Activated CD8-positive, alpha-beta memory T cell treated with anti-CD3 and anti-CD28 coated beads, Interleukin-2, amount 50 U/mL, for 48 hours (primary cell): ENCODE data around the gene HPCA.
"Not testable (repeated sequence)": the region's sequence is repeated elsewhere in the genome, so short reads cannot be mapped to it uniquely, and the experiment has no call there.

Experiments used
- DNase-seq: peaks from one replicate; pipeline ENCODE4 v3.0.0-alpha.2; 2020

The HPCA gene

DNA sequence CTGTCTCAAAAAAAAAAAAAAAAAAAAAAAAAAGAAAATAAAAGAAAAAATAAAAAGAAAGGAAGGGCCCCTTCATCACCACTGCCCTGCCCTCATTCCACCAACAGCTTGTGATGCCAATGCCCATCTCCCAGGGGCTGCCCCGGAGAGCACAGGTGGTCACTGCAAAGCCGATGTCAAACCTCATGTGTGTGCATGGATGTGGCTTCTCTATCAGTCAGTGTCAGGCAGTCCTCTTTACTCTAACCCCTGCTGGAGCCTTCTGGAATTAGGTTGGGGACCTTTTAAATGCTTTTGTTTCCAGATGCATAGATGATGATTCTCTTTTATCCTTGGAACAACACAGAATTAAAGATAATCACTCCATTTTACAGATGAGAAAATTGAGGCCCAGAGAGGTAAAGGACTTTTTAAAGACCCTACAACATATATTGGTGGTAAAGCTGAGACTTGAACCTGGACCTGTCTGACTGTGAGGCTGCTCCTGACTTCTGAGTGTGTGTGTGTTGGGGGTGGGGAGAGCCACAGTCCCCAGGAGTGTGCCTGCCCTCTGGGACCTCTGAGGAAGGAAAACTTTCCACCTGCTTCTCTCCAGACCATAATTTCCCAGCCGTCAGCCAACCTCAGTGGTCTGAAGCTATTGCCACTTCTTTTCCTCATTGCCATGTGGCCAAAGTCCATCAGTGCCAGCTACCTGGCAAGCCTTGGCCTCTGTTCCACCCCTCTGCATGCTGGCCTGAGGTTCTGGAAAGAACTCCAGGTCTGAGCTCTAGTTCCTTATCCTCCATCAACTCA, 17.9 kb downstream of the HPCA start:
- no peak for DNase-seq

DNA sequence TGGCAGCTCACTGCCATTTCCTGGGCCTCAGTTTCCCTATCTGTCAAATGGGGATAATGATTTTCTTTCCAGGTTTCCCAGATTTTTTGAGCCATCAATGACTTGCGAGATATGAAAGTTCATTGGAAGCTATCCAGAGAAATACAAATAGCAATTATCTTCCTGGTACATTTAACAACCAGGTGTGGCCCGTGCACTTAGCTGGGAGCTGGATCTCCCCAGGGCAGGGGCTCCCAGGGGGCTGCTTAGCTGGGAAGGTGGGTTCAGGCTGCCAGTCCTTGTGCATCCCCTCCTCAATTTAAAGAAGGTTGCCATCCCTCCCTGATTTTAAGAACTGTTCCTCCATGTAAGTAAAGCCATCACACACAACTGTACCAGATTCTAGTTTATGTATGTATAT, 18.5 kb downstream of the HPCA start:
- no peak for DNase-seq

DNA sequence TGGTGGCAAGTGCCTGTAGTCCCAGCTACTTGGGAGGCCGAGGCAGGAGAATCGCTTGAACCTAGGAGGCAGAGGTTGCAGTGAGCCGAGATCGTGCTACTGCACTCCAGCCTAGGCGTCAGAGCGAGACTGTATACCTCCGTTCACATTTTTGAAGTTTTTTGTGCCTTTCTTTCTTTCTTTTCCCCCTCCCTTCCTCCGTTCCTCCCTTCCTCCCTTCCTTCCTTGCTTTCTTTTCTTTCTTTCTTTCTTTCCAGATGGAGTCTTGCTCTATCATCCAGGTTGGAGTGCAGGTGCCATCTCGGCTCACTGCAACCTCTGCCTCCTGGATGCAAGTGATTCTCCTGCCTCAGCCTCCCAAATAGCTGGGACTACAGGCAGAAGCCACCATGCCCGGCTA, 19.3 kb downstream of the HPCA start:
- DNase-seq, result not testable (repeated sequence)

DNA sequence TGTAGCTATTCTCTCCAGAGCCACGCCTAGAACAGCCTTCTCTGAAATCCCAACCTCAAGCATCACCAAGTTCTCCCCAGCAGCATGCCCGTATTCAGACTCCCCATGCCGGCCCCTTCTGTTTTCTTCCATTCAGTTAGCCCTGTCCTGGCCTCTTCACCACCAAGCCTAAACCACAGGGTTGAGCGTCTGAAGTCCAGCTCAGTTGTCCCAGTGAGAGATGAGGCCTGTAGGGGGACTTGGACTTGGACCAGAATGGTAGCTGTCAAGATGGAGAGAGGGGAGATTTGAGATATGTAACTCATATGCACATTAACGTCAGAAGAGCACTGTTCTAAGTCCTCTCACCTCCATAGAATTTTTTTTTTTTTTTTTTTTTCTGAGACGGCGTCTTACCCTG, 20.4 kb downstream of the HPCA start:
- no peak for DNase-seq

DNA sequence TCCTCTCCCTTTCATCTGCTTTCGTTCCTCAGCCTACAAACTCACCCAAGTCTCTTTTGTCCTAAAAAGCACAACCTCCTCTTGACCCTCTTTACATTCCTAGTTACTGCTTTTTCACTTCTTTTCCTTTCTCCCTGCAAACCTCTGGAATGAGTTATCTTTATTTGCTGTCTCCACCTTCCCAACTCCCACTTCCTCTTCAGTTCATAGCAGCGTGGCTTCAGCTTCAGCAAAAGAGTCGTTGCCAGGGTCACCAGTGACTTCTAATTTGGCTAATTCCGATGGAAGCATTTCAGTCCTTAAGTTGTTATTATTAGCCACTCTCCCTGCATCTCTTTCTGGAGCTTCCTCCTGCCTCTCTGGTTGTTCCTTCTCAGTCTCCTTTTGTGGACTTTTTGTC, 21.1 kb downstream of the HPCA start:
- DNase-seq, result no peak

GRCh38 chr1:32910319-32910718, 24.0 kb downstream of the HPCA start:
- DNase-seq, result no peak

GRCh38 chr1:32915766-32916706, 29.7 kb downstream of the HPCA start:
- no peak for DNase-seq

DNA sequence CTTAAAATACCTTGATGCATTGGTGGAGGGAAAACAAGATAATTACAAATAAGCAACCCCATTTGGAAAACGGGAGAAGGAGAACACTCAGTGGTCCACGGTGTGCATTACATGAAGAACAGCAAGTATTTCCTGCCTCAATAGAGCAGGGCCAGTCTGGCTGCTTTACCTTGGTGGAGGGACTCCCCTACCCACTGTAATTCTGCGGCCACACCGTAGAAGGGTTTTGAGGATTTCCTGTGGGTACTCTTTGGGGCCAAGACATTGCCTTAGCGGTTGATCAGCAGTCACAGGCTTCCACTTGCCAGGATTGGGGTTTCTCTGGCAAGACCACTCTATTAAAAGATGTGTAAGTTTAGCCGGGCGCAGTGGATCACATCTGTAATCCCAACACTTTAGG, 31.2 kb downstream of the HPCA start:
- DNase-seq, result no peak

- DNase-seq, result no peak
Observed at GRCh38 chr1:32918179-32918578, 31.9 kb downstream of the HPCA start.

DNA sequence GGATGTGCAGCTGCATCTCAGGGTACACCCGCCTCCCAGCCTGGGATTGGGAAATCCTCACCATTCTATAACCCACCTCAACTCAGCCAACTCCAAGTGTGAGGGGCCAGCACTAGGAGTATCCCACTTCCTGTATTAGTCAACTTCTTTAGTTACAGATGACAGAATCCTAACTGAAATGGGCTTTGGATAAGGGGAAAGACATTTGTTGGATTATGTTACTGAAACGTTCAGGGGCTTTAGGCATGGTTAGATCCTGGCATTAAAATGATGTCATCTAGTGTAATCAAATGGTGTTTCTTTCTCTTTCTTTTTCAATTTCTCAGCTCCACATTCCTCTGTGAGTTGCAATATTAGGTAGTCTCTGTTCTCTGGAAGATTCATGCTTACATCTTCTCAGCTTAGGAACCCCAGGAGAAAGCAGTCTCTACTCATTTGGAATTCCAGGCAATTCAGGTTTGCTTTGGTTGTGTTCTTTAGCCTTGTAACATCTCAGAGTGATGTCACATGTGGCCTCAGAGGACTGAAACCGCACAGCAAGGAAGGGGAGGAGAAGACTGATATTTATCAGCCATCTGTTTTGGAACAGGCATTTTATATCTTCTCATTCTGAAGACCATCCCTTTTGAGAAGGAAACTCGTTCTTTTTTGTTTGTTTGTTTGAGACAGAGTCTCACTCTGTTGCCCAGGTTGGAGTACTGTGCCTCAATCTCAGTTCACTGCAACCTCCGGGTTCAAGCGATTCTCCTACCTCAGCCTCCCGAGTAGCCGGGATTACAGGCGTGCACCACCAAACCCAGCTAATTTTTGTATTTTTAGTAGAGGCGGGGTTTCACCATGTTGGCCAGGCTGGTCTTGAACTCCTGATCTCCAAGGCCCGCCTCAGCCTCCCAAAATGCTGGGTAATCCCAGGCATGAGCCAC, 33.8 kb downstream of the HPCA start:
- no peak for DNase-seq

DNA sequence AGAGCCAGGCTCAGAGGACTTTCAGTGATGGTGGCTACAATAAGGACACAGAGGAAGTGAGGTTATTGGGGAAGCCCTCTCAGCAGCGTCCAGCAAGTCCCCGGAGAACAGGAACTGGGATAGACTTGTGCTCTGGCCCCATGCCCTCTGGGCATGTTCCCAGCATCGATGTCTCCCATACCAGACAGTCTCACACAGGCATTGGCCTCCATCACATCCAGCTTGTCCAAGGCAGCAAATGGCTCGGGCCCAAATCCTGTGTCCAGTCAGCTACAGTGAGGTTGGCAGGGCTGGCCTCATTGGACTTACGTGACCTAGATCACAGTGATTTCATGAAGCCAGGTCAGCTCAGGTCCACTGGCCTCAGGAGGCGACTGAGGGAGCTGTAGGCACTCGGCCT, 34.5 kb downstream of the HPCA start:
- DNase-seq, result no peak

GRCh38 chr1:32924881-32925344, 38.6 kb downstream of the HPCA start:
- no peak for DNase-seq

DNA sequence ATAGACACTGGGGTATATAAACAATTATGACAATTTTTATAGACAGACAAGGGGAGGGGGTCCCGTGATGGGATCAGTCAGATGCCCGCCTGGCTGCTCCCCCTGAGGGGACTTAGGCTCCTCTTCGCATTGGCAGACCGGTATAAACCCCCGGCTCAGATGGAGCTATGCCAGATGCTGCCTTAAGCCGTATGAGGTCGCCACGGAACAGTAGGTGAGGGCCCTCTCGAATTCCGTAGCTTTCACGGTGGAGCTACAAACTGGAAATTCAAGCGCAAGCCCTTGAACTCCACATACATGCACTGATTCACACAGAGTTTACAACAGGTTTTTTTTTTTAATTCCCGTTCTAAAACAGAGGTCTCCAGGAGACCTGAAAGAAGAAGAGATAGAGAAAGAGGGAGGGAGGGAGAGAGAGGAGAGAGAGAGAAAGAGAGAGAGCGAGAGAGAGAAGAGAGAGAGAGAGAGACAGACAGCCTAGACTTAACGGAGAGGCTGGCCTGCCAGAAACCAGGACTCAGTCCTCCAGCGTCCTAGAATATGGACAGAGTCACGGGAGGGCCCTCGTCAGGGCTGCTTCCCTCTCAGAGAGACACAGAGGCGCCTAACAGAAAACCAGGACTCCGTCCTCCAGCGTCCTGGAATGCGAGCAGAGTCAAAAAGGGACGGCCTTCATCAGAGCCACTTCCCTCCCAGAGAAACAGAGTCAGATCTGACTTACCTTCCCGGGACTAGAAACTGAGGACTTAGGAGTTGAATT, 39.3 kb downstream of the HPCA start:
- no peak for DNase-seq

- no peak for DNase-seq
Observed at GRCh38 chr1:32926562-32926961, 40.3 kb downstream of the HPCA start.

- no peak for DNase-seq
Observed at GRCh38 chr1:32927441-32927840, 41.1 kb downstream of the HPCA start.

DNA sequence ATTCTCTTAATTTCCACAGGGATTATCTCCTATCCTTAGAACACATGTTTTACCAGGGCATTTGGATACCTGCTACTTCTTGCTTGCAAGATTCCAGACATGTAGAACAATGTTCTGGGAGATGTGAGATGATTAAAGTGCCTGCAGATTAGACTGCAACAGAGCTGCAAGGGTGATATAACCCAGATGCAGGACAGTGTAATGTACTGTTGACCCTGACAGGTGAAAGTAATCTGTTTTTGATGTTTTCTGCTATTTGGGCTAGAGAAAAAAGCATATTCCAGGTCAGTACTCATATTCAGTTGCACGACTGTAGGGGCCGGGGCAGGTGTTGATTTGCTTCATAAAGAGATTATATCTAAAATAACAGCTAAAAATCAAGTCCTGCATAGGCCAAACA, 42.0 kb downstream of the HPCA start:
- DNase-seq, result no peak

DNA sequence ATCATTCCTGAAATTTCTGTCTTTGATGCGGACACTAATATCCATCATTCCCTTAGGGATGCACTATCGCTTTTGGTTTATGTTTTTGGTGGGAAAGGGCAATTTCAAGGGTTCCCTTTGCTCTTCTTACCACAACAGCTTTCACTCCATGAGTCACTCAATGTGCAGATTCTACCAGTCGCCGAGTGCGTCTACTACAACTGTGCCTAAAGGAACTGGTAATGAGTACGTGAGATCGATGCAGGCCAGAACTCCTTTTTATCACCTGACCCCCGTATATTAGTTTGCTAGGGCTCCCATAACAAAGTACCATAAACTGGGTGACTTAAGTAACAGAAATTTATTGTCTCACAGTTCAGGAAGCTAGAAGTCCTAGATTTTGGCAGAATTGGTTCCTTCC, 42.4 kb downstream of the HPCA start:
- DNase-seq, result no peak

DNA sequence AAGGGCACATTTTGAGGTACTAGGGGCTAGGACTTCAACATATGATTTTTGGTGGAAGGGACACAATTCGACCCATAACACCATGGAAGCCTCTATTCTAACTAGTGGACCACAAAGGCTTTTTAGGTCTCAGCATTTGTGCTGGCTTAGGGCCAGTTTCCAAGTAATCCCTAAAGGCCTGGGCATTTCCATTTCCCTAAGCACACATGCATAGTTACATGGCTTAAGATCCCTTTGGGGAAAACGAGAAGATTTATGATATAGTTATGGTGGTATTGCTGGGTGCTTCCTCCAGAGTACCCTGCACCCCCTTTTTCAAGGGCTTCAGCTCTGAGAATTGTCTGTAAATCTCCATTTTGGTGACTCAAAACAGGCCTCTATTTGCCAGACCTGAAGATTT, 43.1 kb downstream of the HPCA start:
- DNase-seq, result no peak

DNA sequence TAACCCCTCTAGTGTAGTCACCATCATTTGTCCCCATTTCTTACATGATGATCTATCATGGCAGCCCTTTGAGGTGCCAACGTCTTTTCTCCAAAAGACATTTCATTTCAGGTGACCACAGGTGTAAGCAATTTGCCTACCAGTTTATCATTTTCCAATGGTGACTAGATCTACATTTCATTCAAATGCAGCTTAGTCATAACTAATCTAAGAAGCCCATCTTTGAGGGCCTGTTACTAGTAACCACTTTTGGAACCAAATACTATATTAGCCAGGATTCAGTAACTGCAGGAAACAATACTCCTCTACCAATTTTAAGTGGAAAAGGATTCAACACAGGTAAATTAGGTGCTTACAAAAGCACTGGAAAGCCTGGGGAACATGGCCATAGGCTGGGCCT, 45.5 kb downstream of the HPCA start:
- DNase-seq, result no peak

- DNase-seq, result no peak
Observed at GRCh38 chr1:32933742-32934322, 47.5 kb downstream of the HPCA start.

- DNase-seq, result no peak
Observed at GRCh38 chr1:32934535-32934934, 48.2 kb downstream of the HPCA start.

GRCh38 chr1:32937061-32937460, 50.8 kb downstream of the HPCA start:
- no peak for DNase-seq
